Amniotic epithelial cell (primary cell): ENCODE results near the gene ZDHHC16.
A peak's percentile ranks its signal among the peaks of the same experiment; 100 is the strongest.

ENCODE experiments used
- DNase-seq: peaks from one replicate; pipeline ENCODE4 v3.0.0-alpha.2; 2010; ENCODE audit warnings: low read depth

ZDHHC16 gene

GRCh38 chr10:97479939-97480338 is 34.0 kb downstream of the ZDHHC16 start:
- DNase-seq, result no peak

- no peak for DNase-seq
Measured at GRCh38 chr10:97481071-97481470, 35.1 kb downstream of the ZDHHC16 start.

GRCh38 chr10:97482381-97482780 is 36.4 kb downstream of the ZDHHC16 start:
- no peak for DNase-seq

- DNase-seq, result peak; percentile 53
Measured at GRCh38 chr10:97483506-97483905, 37.5 kb downstream of the ZDHHC16 start.

GRCh38 chr10:97483921-97484320 is 37.9 kb downstream of the ZDHHC16 start:
- DNase-seq, result no peak

GRCh38 chr10:97485647-97486281 is 39.8 kb downstream of the ZDHHC16 start:
- DNase-seq, result no peak

- no peak for DNase-seq
Measured at GRCh38 chr10:97490592-97490991, 44.6 kb downstream of the ZDHHC16 start.

GRCh38 chr10:97494151-97494550 is 48.2 kb downstream of the ZDHHC16 start:
- DNase-seq, result no peak

- DNase-seq, result peak; percentile 75
Measured at GRCh38 chr10:97494863-97495506, 49.0 kb downstream of the ZDHHC16 start.

GRCh38 chr10:97497572-97498075 is 51.6 kb downstream of the ZDHHC16 start:
- peak; percentile 74 for DNase-seq

- peak; percentile 95 for DNase-seq
Measured at GRCh38 chr10:97498076-97498840, 52.3 kb downstream of the ZDHHC16 start, which contains the start of gene MMS19. Gene MMS19 (minus strand): TSS chr10:97498422. CDS start chr10:97498384, 38 bp downstream.

GRCh38 chr10:97498841-97499560 is 53.0 kb downstream of the ZDHHC16 start, which contains the start of gene UBTD1:
Gene UBTD1 (plus strand): TSS chr10:97498924. CDS start chr10:97499204, 280 bp downstream.
- DNase-seq, result peak; percentile 44

GRCh38 chr10:97499561-97500296 is 53.8 kb downstream of the ZDHHC16 start:
- DNase-seq, result peak; percentile 71

- no peak for DNase-seq
Measured at GRCh38 chr10:97500297-97500575, 54.3 kb downstream of the ZDHHC16 start.

GRCh38 chr10:97502916-97503315 is 56.9 kb downstream of the ZDHHC16 start:
- no peak for DNase-seq

- peak; percentile 32 for DNase-seq
Measured at GRCh38 chr10:97503406-97503805, 57.4 kb downstream of the ZDHHC16 start.

- DNase-seq, result no peak
Measured at GRCh38 chr10:97505152-97505551, 59.2 kb downstream of the ZDHHC16 start.

- DNase-seq, result no peak
Measured at GRCh38 chr10:97506199-97506991, 60.4 kb downstream of the ZDHHC16 start.
